Subcutaneous adipose tissue (tissue), 4 donors: ENCODE data around the gene TBC1D2B. TPM values are rescaled to one million over a fixed set of nuclear protein-coding genes. Genes with fewer than 3 reads are reported as not detected.

Source experiments
- total RNA-seq, 4 donors: library from RNA; depleted of rRNA; stranded (reverse); fragments of >200 nt; gene quantifications; one replicate each; pipeline ENCODE4 v1.1.0, GENCODE V29; 2016
- TF ChIP-seq, protein P1 (sequence below): fragments of 450-650 bp; IDR thresholded peaks from one replicate; pipeline ENCODE4 v1.5.1; 2016; ENCODE audit warnings: low read depth, mild to moderate bottlenecking, control low read depth, antibody characterized with exemption, moderate library complexity

TBC1D2B gene
- total RNA-seq, 4 donors from 2014 or later = 57.6 to 112 (median 101) TPM

DNA sequence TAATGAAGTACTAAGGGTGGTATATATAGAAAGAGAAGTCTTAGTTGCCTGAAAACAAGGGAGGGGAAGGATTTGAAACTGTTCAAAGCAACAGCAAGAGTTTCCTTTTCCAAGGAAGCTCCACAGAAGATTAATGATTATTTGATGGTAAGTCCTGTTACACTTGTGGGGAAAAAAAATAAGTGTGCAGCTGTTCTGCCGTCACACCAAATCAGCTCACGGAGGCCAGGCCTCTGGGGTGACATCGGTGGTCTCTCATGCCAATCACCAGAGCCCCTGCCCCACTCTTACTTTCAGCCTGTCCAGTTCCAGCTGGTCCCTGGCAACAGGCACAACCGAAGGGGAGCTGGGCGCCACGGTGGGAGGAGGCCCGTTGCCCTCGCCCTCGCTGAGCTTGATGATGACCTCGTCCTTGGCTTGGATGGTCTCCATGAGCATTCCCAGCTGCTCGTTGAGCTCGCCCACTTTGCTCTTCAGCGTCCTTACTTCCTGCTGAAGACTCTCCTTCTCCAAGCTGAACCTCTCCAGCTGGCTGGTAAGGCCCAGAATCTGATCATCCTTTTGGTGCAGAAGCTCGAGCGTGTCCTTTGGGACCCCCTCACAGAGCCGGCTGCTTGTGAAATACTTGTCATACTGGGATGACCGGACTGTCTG, 53.5 kb downstream of the TBC1D2B start:
- TF ChIP-seq, protein P1, sequence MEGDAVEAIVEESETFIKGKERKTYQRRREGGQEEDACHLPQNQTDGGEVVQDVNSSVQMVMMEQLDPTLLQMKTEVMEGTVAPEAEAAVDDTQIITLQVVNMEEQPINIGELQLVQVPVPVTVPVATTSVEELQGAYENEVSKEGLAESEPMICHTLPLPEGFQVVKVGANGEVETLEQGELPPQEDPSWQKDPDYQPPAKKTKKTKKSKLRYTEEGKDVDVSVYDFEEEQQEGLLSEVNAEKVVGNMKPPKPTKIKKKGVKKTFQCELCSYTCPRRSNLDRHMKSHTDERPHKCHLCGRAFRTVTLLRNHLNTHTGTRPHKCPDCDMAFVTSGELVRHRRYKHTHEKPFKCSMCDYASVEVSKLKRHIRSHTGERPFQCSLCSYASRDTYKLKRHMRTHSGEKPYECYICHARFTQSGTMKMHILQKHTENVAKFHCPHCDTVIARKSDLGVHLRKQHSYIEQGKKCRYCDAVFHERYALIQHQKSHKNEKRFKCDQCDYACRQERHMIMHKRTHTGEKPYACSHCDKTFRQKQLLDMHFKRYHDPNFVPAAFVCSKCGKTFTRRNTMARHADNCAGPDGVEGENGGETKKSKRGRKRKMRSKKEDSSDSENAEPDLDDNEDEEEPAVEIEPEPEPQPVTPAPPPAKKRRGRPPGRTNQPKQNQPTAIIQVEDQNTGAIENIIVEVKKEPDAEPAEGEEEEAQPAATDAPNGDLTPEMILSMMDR = no peak

DNA sequence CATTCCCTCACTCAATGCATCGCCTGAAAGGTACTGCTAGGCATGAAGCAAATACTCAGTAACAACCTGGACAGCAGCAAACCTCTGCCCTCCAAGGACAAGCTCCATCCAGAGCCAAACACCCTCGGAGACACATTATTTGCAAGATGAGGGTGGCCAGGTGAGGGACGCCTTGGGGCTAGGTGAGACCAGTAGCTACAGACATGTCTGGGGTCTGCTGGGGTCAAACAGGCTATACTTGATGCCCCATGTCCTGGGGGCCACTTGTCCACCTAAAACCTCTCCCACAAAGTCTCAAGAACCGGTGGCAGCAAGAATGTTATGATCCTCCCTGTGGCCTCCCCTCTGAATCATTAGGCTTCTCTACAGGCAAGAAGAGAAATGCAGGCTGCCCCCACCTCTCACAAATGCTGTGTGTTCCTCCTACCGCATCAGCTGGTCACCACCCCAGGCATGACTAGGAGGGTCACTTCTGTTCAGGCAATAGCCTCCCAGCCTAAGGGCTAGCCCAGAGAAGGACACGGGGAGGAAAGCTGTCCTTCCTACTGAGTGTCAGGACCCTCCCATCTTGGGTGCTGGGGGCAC, 54.3 kb downstream of the TBC1D2B start:
- TF ChIP-seq, protein P1 = no peak

DNA sequence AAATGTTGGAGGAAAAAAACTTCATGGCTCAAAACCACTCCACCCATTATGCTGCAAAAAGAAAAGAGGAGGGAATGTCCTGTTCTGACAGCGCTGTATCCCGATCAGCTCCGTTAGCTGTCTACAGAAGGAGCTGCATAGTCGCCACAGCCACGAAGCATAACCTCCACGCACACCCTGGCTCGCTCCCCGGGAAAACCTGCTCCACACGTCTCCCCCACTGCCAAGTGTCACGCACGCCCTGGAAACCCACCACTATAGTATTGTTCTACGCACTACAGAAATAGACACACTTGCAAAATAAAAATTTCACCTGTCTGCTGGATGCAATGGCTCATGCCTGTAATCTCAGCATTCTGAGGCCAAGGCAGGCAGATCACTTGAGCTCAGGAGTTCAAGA, 55.8 kb downstream of the TBC1D2B start:
- TF ChIP-seq, protein P1 = no peak

DNA sequence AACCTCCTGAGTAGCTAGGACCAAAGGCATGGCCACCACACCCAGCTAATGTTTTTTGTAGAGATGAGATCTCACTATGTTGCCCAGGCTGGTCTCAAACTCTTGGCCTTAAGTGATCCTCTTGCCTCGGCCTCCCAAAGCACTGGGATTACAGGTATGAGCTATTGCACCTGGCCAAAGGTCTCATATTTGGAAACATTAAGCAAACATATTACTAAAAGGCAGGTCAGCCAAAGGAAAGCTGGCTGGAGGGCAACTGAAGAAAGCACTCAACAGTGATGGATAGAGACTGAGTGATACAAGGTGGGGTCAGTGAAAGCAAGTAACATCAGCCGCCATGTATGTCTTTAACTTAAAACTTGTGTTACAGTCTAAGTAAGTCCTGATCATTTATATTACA, 57.5 kb downstream of the TBC1D2B start:
- TF ChIP-seq, protein P1 = no peak

DNA sequence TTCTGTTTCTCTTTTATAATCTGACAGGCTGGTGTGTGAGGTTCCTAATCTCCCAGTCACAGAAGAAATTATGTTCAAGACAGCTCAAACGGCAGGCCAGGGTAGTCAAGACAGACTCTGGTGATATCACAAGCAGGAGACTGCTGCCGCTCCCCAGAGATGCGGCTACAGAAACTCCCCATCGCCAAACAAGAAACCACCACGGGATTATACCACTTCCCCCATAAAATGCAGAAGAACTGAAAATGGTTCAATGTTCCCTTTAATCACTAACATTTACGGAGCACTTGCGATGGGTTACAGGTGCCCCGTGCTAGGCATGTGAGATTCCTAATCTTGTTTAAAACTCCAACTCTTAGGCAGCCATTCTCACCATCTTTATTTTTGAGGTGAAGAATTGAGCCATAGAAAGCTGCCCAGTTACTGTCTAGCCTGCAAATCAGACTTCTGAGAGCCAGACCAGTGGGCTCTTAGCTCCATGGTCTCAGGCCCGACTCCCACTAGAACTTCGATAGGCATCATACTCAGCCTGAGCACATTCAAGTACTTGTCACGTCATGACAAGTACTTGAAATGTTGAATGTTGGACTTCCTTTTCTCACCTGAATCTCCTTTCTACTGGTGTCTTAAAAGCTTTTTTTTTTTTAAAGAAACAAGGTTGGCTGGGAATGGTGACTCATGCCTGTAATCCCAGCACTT, 58.4 kb downstream of the TBC1D2B start:
- TF ChIP-seq, protein P1 = no peak

DNA sequence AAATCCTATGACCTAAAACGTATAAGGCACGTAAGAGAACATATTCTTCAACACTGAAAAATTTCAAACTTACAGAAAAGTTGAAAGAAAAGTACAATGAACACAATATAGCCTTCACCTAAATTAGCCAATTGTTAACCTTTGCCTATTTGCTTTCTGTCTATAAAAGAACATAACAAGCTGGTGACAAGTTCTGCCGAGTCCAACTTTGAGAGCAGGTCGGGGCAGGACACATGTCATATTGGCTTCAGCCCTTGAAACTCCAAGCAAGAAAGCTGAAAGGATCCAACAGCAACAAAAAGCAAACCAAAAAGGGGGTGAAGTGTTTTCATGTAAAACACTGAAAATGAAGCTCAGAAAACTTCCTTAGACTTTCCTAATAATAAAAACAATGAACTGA, 59.1 kb downstream of the TBC1D2B start:
- TF ChIP-seq, protein P1 = no peak

DNA sequence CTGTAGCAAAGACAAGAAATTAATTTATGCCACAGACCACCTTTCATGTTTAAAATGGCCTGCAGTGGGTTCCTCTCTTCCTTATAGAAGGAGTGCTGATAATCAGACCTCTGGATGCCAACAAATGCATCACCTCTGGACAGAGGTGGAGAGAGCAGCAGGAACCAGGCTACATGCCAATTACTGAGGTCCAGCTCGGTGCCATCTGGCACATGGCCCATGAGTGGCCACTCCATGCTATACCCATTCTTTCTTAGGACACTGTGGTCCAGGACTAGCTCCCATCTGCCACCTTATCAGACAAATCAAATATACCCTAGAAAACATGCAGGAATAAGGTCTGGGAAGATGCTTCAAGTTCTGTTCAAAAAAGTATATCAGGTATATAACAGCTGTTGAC, 60.7 kb downstream of the TBC1D2B start:
- TF ChIP-seq, protein P1 = no peak
